Sigmoid colon (tissue), 4 donors: Measurements from ENCODE around the gene PRR20A.
"Not testable (repeated sequence)": the region's sequence is repeated elsewhere in the genome, so short reads cannot be mapped to it uniquely, and the experiment has no call there.

Source experiments
- CTCF ChIP-seq, 4 experiments: fragments of 450-650 bp in 3 of 4; fragments of 200-600 bp in 1 of 4; IDR thresholded peaks; one replicate each; pipeline ENCODE4 v1.5.1; 2016 to 2019; ENCODE audit warnings: antibody characterized with exemption in 4 of 4, mild to moderate bottlenecking in 3 of 4, moderate library complexity in 2 of 4
- EP300 ChIP-seq, 4 donors: sonication (generic); formaldehyde crosslinking; IDR thresholded peaks; one replicate each; pipeline ENCODE4 v1.6.1; 2017; ENCODE audit warnings: antibody characterized with exemption in 4 of 4
- POLR2A ChIP-seq, 2 donors: fragments of 450-650 bp; IDR thresholded peaks; one replicate each; pipeline ENCODE4 v1.6.1; 2016; ENCODE audit warnings: antibody characterized with exemption in 2 of 2, mild to moderate bottlenecking in 2 of 2, moderate library complexity in 2 of 2
- POLR2AphosphoS5 ChIP-seq, 4 donors: sonication (generic); formaldehyde crosslinking; IDR thresholded peaks; one replicate each; pipeline ENCODE4 v1.6.1; 2017; ENCODE audit warnings: antibody characterized with exemption in 4 of 4

DNA sequence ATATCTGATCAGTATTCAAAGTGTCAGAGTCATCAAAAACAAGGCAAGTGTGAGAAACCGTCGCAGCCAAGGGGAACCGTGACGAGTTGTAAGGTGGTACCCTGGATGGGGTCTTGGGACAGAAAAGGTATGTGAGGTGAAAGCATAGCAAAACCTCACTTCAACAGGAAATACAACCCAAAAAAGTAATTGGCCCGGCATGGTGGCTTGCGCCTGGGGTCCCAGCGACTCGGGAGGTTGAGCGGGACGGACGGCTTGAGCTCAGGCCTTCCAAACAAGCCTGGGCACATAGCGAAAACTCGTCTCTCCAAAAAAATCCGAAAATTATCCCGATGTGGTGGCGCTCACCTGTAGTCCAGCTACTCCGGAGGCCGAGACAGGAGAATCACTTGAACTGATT lies 937 bp upstream of the PRR20A start:
- TF ChIP-seq CTCF, POLR2A, EP300, POLR2AphosphoS5 (IDR thresholded peaks at IDR 0.05): not testable (repeated sequence)
